CD4-positive, alpha-beta T cell treated with Interleukin-2 at 100 ng/mL for 4 hours (primary cell): ENCODE results near the gene HDAC10.
A peak's percentile ranks its signal among the peaks of the same experiment; 100 is the strongest.

ENCODE experiments used
- DNase-seq: peaks from one replicate; pipeline ENCODE4 v3.0.0-alpha.2; 2020; ENCODE audit warnings: low spot score

The HDAC10 gene

DNA sequence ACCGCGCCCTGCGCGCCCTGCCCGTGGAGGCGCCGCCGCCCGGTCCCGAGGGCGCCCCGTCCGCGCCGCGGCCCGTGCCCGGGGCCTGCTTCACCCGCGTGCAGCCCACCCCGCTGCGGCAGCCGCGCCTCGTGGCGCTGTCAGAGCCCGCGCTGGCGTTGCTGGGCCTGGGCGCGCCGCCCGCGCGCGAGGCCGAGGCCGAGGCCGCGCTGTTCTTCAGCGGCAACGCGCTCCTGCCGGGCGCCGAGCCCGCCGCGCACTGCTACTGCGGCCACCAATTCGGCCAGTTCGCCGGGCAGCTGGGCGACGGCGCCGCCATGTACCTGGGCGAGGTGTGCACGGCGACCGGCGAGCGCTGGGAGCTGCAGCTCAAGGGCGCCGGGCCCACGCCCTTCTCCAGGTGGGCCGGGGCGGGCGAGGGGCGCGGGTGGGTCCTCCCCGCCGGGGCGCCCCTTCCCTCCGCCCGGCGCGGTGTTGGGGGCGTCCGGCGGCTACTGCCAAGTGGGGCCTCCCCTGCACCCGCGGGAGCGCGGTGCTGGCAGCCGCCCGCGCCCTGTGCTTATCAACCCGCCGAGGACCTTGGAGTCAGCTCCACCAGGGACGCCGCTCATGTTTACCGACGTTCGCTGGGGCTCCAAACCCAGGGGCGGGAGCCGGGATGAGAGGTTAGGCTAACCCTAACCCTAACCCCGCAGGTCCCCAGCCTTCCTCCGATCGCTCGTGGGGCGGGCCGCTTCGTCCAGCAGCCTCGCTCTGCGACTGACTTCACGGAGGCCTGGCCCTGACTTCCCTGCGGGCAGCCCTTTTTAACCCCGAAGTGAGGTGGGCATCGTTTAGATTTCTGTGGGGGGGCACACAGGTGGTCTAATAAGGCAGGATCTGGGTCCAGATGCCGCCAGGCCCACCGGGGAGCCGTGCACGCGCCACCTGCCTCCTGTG, 49.6 kb downstream of the HDAC10 start:
- no peak for DNase-seq

DNA sequence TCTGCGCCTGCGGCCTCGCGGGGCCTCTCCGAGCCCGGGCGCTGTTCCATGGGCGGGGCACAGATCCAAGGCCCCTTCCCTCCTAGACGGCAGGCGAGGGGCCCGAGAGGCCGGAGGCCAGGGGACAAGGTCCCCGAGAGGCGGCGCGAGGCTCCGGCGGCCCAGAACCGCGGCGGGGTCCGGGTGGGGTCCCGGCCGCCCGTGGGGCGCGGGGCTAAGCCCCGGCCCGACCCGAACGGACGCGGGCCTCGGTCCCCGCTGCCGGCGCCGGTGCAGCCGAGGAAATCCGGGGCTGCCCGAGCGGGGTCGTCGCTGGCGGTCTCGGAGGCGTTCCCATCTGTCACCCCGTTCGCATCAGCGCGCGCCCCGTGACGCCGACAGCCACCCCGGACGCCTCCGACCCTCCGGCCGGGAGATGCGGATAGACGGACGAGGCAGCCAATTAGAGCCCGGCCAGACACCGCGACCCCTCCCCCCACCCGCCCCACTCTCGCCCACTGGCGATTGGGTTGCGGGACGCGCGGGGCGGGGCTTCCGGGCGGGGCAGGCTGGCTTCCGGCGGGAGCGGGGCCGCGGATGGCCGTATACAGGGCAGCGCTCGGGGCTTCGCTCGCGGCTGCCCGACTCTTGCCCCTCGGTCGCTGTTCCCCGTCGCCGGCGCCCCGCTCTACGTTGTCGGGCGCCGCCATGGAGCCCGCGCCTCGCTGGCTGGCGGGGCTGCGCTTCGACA, 50.4 kb downstream of the HDAC10 start, which contains the start of gene SELENOO:
TSS of gene SELENOO (plus strand) at position 551 of the 730 bp plus-strand sequence. CDS start at position 577, 26 bp downstream.
- DNase-seq, result peak; percentile 91

DNA sequence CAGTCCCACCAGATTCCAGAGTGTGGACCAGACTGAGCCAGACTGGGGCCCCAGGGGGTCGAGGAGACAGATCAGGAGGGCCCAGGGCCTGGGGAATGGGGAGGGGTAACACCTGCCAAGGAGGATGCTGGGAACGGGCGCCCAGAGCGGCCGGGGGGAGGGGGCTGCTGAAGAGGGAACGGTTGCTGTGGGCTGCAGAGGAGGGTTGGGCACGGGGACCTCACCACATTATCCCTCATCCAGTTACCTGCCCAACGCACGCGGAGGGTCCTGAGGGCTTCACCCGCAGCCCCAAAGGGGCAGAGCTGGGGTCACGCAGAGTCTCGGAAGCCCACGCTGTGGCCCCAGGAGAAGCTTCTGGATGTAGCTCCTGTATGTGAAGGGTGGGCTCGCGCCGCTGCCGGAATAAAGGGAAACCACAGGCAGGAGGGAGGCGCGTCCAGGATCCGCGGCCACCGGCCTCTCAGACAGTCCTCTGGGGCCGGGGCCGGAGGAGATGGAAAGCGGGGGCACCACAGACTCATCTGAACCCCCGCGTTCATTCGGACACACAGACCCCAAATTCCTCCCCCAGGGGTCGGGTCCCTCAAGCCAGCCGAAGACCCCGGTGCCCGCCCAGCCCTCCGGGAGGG, 51.1 kb downstream of the HDAC10 start:
- DNase-seq, result no peak

DNA sequence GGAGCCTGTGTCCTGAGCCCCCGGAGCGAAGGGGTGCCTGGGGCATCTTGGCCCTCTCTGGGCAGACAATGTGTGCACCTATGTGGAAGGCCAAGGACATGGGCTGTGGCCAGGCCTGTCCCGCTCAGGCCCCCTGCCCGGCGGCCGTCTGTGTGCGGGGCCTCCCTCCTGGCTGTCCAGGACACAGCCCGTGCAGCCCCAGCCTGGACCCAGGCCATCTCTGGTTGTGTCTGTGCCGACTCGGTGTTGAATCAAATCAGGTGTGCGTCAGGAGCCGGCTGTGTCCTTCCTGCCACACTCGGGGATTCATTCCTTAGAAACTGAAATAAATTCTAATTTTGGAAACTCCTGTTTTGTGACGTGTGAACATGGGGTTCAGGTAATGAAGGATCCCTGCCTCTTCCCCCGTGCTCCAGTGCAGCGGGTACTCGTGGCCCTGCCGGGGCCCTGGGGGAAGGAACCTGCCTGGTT, 51.8 kb downstream of the HDAC10 start:
- no peak for DNase-seq

DNA sequence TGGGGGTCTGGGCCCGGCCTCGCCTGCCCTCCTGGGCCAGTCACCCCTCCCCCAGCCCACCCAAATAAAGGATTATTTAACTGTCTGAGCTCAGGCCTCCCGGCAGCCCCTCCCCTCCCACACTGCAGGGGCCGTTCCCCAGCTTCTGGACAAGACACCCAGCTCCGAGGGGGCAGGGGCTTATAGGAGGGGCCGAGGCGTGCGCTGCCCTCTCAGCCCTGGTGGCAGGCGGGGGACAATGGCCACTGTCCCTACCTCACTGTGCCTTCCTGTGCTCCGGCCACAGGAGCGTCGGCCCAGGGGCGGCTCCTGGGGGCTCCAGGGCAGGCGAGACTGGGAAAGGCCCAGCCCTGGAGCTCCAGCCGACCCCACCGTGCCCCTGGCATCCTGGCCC, 52.4 kb downstream of the HDAC10 start:
- DNase-seq, result no peak

DNA sequence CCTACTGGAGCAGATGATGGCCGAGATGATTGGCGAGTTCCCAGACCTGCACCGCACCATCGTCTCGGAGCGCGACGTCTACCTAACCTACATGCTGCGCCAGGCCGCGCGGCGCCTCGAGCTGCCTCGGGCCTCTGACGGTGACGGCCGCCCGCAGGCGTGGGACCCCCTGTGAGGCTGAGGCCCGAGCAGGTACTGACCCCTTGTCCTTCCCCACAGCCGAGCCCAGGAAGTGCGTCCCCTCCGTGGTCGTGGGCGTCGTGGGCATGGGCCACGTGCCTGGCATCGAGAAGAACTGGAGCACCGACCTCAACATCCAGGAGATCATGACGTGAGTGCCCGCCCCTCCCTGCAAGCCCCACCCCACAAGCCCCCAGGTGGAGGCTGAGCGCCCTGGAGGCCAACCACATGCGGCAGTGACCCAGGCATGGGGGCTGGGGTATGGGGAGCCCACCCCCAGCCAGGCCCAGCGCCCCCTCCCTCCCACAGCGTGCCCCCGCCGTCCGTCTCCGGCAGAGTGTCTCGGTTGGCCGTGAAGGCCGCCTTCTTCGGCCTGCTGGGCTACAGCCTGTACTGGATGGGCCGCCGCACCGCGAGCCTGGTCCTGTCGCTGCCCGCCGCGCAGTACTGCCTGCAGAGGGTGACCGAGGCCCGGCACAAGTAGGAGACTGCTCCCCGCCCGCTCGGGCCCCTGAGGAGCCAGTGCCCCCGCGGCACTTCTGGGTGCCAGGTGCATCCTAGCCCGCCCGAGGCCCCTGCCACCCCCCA, 53.0 kb downstream of the HDAC10 start:
- DNase-seq, result no peak

DNA sequence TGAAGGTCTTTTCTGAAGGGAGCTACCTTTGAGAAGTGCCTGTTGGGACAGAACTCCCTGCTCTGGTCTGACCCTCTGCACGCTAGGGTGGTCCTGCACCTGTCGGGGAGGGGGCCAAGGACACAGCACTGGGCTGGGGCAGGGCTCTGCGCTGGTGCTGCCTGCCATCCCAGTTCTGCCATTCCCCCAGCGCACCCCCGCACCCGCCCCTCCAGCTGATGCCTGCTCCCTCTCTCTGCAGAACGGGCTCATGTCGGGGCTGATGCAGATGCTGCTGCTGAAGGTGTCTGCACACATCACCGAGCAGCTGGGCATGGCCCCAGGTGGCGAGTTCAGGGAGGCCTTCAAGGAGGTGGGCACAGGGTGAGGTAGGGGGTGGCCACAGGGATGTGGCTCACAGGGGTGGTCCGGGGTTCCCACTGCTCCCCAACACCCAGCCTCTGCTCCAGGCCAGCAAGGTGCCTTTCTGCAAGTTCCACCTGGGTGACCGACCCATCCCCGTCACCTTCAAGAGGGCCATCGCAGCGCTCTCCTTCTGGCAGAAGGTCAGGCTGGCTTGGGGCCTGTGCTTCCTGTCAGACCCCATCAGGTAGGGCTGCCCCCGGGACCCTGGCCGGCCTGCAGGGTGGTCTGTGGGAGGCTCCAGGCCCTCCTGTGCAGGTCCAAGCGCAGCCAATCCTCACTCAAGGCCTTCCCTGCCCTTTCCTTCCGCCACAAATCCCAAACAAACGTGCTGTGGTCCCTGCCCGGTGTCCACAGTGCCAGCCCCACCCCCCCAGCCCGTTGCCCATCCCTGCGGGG, 53.9 kb downstream of the HDAC10 start:
- DNase-seq, result no peak

DNA sequence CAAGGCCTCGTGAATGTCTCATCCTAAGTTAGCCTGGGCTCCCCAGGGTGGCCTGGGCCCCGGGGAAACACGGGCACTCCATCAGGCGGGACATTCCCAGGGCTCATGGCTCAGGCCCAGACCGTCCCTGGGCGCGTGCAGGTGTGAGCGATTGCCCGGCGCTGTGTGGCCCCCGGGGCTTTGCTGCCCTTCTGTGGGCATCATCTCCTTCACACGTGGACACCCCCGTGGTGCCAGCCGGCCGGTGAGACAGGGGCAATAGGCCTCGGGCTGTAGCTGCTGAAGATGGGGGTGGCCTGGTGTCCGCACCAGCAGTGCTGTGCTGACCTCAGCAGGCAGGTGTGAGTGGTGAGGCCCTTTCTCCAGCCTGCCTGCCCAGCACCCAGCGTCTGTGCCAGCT, 54.8 kb downstream of the HDAC10 start:
- no peak for DNase-seq
